ENCODE results near the gene AIF1. TPM values are rescaled to one million over a fixed set of nuclear protein-coding genes. Genes with fewer than 3 reads are reported as not detected.
"Not testable (repeated sequence)": the region's sequence is repeated elsewhere in the genome, so short reads cannot be mapped to it uniquely, and the experiment has no call there.

Gene AIF1
- polyA plus RNA-seq, 1 donor = 24.6 TPM

DNA sequence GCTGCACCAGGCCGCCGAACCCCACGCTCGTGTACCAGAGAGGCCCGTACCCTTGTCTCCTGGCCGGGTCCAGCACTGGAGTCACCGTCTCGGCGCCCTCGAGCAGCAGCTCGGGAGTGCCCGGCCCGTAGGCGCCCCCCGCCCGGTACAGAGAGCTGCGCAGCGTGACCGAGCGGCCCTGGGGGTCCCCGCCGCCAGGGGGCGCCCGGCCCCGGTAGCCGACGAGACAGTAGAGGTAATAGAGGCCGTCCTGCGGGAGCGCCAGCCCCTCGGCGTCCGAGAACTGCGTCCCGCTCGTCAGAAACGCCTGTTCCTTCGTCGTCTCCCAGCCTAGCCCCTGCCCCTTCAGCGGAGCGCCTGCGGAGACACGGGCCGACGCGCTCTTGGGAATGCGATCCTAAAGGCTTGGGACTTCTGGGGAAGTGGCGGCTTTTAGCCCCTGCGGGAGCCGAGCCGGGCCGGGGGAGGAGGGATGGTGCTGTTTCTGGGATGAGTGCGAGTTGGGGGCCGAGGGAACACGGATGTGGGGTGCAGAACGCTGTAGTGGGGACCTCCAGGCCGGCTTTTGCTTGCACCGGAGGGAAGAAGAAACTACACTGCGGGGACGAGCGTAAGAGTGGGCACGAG, 34.1 kb upstream of the AIF1 start:
- peak; percentile 89 for DNase-seq

DNA sequence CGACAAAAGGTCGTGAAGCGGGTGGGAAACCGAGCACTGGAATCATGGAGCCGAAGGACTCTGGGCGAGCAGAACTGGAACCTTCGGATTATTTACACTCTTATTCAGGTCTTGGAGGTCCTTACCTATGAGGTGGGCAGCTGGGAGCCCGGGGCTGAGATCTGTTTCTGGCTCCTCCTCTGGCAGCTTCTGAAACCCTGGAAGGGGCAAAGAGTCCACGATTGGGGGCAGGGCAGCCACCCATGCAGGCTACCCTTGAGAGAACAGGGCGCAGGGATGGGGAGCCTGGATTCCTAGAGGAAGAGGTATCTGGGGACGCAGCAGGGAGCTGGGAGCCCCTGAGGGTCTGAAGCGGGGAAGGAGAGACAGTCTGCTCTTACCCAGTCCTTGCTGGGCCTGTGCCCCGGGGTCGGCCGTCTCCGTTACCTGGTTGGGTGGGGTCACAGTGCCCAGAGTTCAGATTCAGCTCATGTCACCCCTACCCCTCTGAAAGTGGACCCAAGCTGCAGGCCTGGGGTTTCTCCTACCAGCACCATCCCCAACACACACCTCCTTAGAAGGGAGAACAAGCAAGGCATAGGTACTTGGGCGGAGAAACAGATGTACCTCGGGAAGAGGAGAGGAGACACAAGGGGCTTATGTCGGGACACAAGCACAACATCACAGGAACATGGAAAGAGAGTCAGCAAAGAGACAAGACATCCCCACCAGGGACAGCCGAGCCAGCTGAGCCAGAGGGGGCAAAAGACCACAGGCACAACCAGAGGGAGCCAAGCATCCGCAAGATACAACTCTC, 33.4 kb upstream of the AIF1 start:
- DNase-seq = no peak

- no peak for DNase-seq
Observed at GRCh38 chr6:31582230-31582643, 32.8 kb upstream of the AIF1 start, which contains the start of gene LTB. TSS of gene LTB (minus strand) at chr6:31582424. CDS start at chr6:31582417, 7 bp downstream.

DNA sequence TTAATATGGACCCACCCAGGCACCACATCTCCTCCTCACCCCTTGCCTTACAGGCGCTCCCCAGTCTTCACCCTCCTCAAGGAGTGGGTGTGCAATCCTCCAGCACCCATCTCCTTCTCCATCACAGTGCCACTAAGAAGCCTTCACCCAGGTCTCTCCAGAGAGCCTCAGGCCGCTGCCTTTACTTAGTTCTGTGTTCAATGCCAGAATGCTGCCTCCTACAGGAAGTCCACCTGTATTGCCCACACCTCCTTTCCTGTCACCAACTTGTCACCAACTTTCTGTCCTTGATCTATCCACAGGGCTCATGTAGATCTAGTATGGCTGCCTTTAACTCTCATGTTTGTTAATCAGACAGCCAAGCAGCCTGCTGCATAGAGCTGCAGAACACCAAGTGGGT, 29.5 kb upstream of the AIF1 start:
- DNase-seq = no peak

DNA sequence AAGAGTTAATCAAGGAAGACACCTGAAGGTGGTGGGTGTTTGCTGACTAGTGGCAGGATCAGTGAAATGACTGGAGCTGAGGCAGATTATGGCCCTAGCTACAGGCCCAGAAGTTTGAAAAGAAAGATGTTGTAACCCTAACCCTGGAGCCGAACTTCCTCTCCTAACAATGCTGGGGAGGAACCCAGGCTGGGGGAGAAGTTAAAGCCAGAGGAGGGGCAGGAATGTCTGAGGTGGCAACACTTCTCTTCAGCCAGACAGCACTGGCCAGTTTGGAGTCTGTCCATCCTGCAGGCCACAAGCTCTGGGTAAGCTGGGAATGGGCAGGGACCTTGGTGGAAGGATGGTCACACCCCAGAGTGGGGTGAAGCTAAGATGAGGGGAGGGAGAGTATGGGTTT, 29.0 kb upstream of the AIF1 start, which contains the start of gene LST1:
LST1 (plus strand) TSS at position 270 of the 400 bp plus-strand sequence. CDS start 1,023 bp downstream, outside the sequence.
- no peak for DNase-seq

DNA sequence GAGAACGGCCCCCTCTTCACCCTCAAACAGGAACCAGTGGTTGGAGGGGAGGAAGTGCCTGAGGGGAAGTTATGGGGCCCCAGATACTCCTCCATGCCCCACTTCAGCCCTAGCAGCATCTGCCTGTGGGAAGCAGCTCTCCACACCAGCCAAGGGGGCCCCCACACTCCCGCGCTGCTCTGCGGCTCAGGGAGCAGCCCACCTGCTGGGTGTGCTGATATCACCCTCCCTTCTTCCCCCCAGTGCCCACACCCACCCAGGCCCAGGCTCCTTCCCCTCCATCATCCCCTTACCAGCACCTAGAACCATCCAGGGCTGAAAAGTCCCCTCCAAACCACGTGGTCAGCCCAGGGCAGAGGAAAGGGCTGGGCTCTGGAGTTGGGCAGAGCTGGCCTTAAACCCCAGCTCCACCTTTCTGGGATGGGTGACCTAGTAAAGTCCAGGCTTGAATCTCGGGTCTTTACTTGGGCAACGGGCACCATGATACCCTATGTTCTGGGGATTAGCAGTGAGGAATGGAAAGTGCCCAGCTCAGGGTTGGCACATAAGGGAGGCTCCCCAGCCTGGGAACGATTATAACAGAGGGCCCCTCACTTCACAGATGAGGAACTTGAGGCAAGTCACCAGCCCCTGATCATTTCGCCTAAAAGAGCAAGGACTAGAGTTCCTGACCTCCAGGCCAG, 28.3 kb upstream of the AIF1 start:
- DNase-seq = no peak

DNA sequence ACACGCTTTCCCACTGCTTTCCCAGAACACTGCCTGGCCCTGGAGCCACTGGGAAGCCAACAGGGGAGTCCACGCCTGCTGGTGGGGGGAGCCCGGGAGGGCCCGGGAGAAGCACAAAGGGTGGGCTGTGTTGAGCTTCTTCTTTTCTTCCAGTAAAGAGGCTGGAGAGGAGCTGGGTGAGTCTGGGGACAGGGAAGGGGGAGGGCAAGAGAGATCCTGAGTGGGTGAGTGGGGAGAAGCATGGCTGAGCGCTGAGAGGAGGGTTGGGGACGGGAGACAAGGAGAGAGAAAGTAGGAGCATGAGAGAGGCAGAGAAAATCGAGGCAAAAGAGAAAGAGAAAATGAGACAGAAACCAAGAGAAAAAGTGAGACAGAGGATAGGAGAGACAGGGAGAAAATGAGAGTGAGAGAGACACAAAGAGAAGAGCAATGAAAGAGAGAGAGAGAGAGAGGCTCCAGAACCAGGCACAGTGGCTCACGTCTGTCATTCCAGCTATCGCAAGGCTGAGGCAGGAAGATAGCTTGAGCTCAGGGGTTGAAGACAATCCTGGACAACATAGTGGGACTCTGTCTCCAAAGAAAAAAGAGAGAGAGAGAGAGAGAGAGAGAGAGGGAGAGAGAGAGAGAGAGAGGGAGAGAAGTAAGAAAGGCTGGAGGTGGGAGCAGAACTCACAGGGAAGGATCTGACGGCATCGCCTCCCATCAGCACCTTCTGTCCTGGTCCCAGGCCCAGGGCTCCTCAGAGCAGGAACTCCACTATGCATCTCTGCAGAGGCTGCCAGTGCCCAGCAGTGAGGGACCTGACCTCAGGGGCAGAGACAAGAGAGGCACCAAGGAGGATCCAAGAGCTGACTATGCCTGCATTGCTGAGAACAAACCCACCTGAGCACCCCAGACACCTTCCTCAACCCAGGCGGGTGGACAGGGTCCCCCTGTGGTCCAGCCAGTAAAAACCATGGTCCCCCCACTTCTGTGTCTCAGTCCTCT, 26.9 kb upstream of the AIF1 start:
- no peak for DNase-seq

DNA sequence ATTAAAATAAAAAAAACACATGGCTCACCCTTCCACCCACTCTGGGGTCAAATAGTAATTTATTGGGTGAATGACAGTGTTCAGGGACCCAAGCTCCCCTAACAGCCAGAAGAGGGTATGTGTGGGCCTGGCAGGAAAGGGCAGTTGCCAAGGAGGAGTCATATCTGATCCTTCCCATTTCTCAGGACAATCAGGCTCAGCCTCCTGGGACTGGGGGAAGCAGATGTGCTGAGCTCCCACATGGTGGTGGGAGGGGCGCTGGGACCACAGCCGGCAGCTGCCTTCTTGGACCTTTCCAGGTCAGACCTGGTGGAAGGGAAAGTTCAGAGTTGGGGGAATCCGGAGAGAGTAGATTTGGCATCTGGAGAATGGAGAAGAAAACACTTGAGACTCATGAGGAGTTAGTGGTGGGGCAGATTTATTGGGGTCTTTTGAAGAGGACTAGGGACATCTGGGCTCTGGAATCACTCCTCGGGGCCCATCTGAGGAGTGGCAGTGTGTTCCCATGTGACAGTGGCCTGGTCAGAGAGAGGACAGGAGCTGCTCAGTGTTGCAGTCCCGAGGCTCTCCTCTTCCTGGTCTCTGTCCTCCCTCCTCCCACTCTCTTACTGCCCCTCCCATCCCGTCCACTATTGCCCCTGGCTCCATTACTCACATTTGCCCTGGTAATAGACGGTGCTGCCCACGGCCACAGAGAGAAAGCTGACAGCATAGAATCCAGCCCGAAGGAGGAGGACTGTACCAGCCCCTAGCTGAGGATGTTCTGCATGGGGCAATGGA, 26.0 kb upstream of the AIF1 start:
- DNase-seq = no peak

- DNase-seq = not testable (repeated sequence)
Observed at GRCh38 chr6:31590691-31591090, 24.3 kb upstream of the AIF1 start.

DNA sequence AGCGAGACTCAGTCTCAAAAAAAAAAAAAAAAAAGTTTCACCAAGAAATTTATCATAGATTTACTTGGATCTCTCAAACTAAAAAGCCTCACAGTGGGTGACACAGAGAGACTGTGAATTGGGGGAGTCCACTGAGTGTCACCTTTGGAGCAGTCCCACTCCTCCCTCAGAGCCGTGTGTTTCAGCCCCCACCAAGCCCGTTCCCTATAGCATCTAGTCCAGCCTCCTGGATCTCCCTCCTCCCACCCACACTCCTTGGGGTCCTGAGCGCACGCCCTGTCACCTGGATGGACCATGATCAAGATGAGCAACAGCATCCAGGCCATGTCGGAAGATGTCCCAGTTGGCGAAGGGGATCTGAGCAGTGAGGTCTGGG, 22.6 kb upstream of the AIF1 start:
- DNase-seq = no peak

- no peak for DNase-seq
Observed at GRCh38 chr6:31597006-31597405, 18.0 kb upstream of the AIF1 start.

DNA sequence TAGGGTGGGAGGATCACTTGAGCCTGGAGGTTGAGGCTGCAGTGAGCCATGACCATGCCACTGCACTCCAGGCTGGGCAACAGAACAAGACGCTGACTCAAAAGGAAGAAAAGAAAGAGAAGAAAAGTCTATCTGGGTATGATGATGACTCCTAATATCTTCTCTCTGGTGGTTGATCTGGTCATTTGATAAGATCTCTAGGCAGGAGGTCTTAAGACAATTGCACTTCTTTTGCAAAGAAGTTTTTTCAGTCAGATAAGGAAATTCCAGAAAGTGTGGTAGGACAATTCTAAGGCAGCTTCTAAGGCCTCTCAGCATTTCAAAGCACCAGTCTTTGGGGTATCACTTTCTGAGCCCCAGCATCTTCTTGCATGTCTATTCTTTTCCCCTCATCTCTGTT, 7.7 kb upstream of the AIF1 start:
- no peak for DNase-seq

DNA sequence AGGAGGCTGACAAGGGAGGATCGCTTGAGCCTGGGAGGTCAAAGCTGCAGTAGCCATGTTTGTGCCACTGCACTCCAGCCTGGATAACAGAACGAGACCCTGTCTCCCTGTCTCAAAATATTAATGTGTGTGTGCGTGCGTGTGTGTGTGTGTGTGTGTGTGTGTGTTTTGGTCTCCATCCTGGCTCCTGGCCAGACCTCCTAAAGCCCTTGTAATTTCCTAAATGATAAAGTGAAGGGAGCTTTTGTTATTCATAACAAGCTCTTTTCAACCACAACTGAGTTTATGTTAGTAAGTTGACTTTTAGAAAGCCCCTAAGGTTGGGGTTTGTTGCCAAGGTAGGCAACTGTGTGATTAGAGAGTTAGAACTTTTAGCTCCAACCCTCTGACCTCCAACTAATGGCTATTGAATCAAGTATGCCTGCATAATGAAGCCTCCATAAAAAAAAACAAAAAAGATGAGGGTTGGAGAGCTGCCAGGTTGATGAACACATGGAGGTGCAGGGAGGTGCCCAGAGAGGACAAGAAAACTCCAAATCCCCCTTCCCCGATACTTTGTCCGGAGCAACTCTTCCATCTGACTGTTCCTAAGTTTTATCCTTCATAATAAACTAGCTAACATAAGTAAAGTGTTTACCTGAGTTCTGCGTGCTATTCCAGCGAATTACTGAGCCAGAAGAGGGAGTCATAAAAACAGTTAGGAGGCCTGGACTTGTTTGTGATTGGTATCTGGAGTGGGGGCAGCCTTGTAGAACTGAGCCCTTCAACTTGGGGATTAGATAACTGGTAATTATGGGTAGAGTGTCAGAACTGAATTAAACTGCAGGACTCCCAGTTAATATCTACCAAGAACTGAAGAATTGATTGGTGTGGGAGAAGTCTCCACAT, 5.3 kb upstream of the AIF1 start:
- DNase-seq = no peak

GRCh38 chr6:31610968-31611367, 4.1 kb upstream of the AIF1 start:
- no peak for DNase-seq

- DNase-seq = no peak
Observed at GRCh38 chr6:31614075-31614619, 887 bp upstream of the AIF1 start.

DNA sequence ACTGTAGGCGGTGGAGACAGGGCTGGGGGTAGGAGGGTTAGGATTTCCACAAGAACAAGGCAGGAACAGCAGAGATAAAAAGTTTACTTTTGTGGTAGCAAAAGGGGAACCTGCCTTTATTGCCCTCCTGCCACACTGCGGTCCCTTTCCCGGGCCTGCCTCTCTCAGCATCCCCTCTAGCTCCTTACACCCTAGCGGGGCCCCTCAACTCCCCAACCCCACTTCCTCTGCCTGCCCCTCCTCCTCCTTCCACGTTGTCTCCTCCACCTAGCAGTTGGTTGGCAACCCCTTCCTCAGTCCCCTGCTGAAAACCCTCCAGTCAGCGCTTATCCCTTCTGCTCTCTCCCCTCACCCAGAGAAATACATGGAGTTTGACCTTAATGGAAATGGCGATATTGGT, 714 bp downstream of the AIF1 start:
- DNase-seq = no peak

DNA sequence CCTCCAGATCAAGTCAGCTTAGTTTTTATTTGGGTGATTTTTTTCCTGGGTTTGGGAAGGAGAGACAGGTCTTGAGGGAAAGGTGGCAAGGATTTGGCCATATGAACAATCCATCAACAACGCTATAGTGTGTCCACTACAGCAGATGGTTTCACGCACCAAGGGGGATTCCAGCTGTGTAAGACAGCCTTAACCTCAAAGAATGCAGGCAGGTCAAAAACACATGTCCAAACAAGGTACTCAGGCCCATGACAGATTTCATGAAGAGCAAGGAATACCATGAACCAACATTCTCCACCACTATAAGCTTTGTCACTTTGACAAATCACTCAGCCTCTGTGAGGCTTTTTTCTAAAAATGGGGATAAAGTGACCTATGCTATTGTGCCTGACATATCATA, 2.0 kb downstream of the AIF1 start:
- no peak for DNase-seq

- peak; percentile 99 for DNase-seq
Observed at GRCh38 chr6:31619805-31620585, 5.0 kb downstream of the AIF1 start.
